Right lobe of liver (tissue), 4 donors: Measurements from ENCODE around the gene CTTN.

Experiments
- POLR2A ChIP-seq: fragments of 450-650 bp; IDR thresholded peaks from one replicate; pipeline ENCODE4 v1.6.1; 2017; ENCODE audit warnings: antibody characterized with exemption, mild to moderate bottlenecking
- TF ChIP-seq, protein P1 (sequence below), 4 donors: fragments of 200-600 bp in 3 of 4; fragments of 450-650 bp in 1 of 4; IDR thresholded peaks; one replicate each; pipeline versions ENCODE4 v1.5.1 to v1.8.0; 2016 to 2022; ENCODE audit warnings: antibody characterized with exemption in 4 of 4, mild to moderate bottlenecking in 2 of 4
- donor health status: DM: no; HTN: no; CAD: no.
- donor health status: DM: no; HTN: no; CAD: no.
- donor health status: DM: no; HTN: yes; CAD: no.

- TF ChIP-seq, protein P1, sequence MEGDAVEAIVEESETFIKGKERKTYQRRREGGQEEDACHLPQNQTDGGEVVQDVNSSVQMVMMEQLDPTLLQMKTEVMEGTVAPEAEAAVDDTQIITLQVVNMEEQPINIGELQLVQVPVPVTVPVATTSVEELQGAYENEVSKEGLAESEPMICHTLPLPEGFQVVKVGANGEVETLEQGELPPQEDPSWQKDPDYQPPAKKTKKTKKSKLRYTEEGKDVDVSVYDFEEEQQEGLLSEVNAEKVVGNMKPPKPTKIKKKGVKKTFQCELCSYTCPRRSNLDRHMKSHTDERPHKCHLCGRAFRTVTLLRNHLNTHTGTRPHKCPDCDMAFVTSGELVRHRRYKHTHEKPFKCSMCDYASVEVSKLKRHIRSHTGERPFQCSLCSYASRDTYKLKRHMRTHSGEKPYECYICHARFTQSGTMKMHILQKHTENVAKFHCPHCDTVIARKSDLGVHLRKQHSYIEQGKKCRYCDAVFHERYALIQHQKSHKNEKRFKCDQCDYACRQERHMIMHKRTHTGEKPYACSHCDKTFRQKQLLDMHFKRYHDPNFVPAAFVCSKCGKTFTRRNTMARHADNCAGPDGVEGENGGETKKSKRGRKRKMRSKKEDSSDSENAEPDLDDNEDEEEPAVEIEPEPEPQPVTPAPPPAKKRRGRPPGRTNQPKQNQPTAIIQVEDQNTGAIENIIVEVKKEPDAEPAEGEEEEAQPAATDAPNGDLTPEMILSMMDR (IDR thresholded peaks at IDR 0.05) = no peak
- no peak for TF ChIP-seq POLR2A
Observed at GRCh38 chr11:70377645-70378044, 20.7 kb upstream of the CTTN start.
